Spleen (tissue), 11 donors: ENCODE measurements around the gene ADAMTS12. TPM values are rescaled to one million over a fixed set of nuclear protein-coding genes. Genes with fewer than 3 reads are reported as not detected.

ENCODE experiments used
- DNase-seq: peaks from one replicate; pipeline ENCODE4 v3.0.0-alpha.2; 2020
- H3K27ac ChIP-seq, 8 donors: fragments of 200-600 bp; sonication (generic) in 7 of 8; 1 replicate in 4 of 8; 2 replicates in 4 of 8; pipeline versions ENCODE4 v1.5.0 to v1.8.0; 2016 to 2021; ENCODE audit warnings: inconsistent platforms in 4 of 8, mild to moderate bottlenecking in 4 of 8, moderate library complexity in 1 of 8
- H3K27me3 ChIP-seq, 7 donors: fragments of 200-600 bp; sonication (generic) in 6 of 7; replicated peaks in 1 of 7; 1 replicate in 4 of 7; 2 replicates in 3 of 7; pipeline versions ENCODE4 v1.5.0 to v1.8.0; 2016 to 2021; ENCODE audit warnings: inconsistent platforms in 3 of 7, mild to moderate bottlenecking in 1 of 7
- H3K36me3 ChIP-seq, 6 donors: fragments of 200-600 bp; sonication (generic) in 5 of 6; 1 replicate in 4 of 6; 2 replicates in 2 of 6; pipeline versions ENCODE4 v1.5.0 to v1.8.0; 2016 to 2021; ENCODE audit warnings: inconsistent platforms in 2 of 6
- H3K4me1 ChIP-seq, 6 donors: fragments of 200-600 bp; sonication (generic) in 5 of 6; 1 replicate in 3 of 6; 2 replicates in 3 of 6; pipeline versions ENCODE4 v1.5.0 to v1.8.0; 2016 to 2021; ENCODE audit warnings: inconsistent platforms in 3 of 6
- H3K4me3 ChIP-seq, 8 donors: fragments of 200-600 bp; sonication (generic) in 7 of 8; 1 replicate in 4 of 8; 2 replicates in 4 of 8; pipeline versions ENCODE4 v1.5.0 to v1.8.0; 2016 to 2021; ENCODE audit warnings: inconsistent platforms in 4 of 8, mild to moderate bottlenecking in 4 of 8, moderate library complexity in 2 of 8
- H3K9me3 ChIP-seq, 8 donors: fragments of 200-600 bp; sonication (generic) in 7 of 8; 1 replicate in 4 of 8; 2 replicates in 4 of 8; pipeline versions ENCODE4 v1.5.0 to v1.8.0; 2016 to 2021; ENCODE audit warnings: inconsistent platforms in 4 of 8
- POLR2A ChIP-seq, 3 donors: fragments of 450-650 bp; IDR thresholded peaks; one replicate each; pipeline ENCODE4 v1.5.1; 2017; ENCODE audit warnings: antibody characterized with exemption in 3 of 3, mild to moderate bottlenecking in 1 of 3
- POLR2AphosphoS5 ChIP-seq, 3 donors: sonication (generic); formaldehyde crosslinking; IDR thresholded peaks; one replicate each; pipeline ENCODE4 v1.5.1; 2017; ENCODE audit warnings: antibody characterized with exemption in 3 of 3
- WGBS, 5 donors: extraction: QIAGEN DNeasy Blood & Tissue Kit in 3 of 5; methylation state at CpG; one replicate each; pipeline versions ENCODE4 v1.1.5 to v1.1.7; 2013 to 2018; 5-methylcytosine and 5-hydroxymethylcytosine counted together
- intact Hi-C: fragments of 100-400 bp; cut with DNase I; formaldehyde crosslinking; loops from one replicate; pipeline ENCODE4 v1.15.0; 2023; ENCODE audit warnings: low total_unique reads
- polyA plus RNA-seq, 3 donors: library from polyadenylated mRNA; stranded (reverse); fragments of 200-250 nt; gene quantifications; one replicate each; pipeline ENCODE4 v1.2.1, GENCODE V29; 2013
- total RNA-seq, 7 donors: library from RNA; depleted of rRNA in 3 of 7; stranded (reverse); fragments of >200 nt in 3 of 7; fragmentation: NEBNext Ultra II Directional in 4 of 7; extraction: Animal tissue kit (Norgen Biotek cat#: 25700) in 4 of 7; gene quantifications; one replicate each; pipeline versions ENCODE4 v1.1.0 to v1.2.1, GENCODE V29; 2016 to 2021
- TF ChIP-seq, protein P1 (sequence below), 11 experiments: fragments of 200-600 bp in 7 of 11; fragments of 450-650 bp in 4 of 11; sonication (generic) in 4 of 11; IDR thresholded peaks in 8 of 11; conservative IDR thresholded peaks in 3 of 11; 1 replicate in 7 of 11; 2 replicates in 4 of 11; pipeline versions ENCODE4 v1.4.0 to v1.8.0; 2016 to 2021; ENCODE audit warnings: antibody characterized with exemption in 11 of 11, inconsistent platforms in 4 of 11, mild to moderate bottlenecking in 1 of 11
- donor health status: healthy with polysubstance abuse.
- donor health status: DM: no; HTN: no; CAD: no; lungs with moderate emphysema.
- donor health status: DM: no; HTN: no; CAD: no.
- donor health status: Bipolar disorder and iron deficiency.
- donor health status: healthy.
- donor health status: DM: no; HTN: no; CAD: no.
- donor health status: DM: yes; HTN: yes; CAD: no.

Gene ADAMTS12
- total and polyA plus RNA-seq, 10 donors = 0.07 to 4.3 (median 1.4) TPM

DNA sequence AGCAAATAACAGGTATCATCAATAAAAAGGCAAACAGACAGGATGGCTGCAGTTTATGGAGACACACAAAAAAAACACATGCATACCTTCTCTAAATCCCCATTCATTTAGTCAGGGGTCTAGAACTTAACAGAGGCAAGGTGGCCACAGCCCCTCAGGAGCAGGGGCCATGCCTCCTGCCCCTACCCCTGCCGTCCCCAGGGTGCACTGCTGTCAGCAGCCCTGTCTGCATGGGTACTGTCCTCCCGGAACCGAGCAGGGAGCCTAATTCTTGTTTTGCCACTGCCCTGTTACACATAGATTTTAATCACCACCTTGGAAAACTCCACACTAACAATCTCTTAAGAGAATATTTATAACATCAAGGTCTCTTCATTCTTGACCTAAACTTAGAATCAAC lies 39.0 kb downstream of the ADAMTS12 start:
- intact Hi-C loops = no loop called here
- Histone ChIP-seq H3K9me3 (no peaks in the 10 kb centered on the region), H3K27ac (no peak overlapping the region), H3K4me1 (peaks cover 0 to 8% (median 0%) of the 10 kb centered on the region in 6 donors), H3K36me3 (no peaks in the 10 kb centered on the region), H3K4me3 (no peak overlapping the region), H3K27me3 (no peaks in the 10 kb centered on the region)
- WGBS, 5 donors = 75 to 93% (median 81%) methylated on average over 3 of the region's 3 CpGs
- TF ChIP-seq, protein P1, sequence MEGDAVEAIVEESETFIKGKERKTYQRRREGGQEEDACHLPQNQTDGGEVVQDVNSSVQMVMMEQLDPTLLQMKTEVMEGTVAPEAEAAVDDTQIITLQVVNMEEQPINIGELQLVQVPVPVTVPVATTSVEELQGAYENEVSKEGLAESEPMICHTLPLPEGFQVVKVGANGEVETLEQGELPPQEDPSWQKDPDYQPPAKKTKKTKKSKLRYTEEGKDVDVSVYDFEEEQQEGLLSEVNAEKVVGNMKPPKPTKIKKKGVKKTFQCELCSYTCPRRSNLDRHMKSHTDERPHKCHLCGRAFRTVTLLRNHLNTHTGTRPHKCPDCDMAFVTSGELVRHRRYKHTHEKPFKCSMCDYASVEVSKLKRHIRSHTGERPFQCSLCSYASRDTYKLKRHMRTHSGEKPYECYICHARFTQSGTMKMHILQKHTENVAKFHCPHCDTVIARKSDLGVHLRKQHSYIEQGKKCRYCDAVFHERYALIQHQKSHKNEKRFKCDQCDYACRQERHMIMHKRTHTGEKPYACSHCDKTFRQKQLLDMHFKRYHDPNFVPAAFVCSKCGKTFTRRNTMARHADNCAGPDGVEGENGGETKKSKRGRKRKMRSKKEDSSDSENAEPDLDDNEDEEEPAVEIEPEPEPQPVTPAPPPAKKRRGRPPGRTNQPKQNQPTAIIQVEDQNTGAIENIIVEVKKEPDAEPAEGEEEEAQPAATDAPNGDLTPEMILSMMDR (IDR thresholded peaks at IDR 0.05 in 8 of 11, conservative IDR thresholded peaks at IDR 0.05 in 3 of 11) = no peak
- TF ChIP-seq POLR2AphosphoS5 (IDR thresholded peaks at IDR 0.05) (no peak), POLR2A (IDR thresholded peaks at IDR 0.05) (no peak)
- no peak for DNase-seq

DNA sequence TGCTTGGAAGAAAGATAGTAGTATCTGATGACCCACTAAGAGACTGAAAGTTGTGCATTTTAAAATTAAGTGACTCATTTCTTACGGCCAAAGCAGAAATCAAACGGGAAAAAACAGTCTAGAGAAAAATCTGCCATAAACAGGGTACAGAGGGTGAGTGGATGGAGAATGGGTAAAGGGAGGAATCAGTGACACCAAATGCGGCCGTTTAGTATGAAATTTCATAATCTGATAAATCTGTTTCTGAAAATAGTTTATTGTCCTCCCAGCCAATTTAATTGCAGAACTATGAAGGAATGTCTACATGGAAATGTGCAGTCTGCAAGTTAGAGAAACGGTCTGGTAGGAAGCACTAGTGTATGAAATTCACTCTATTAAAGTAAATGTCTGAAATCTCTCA lies 39.5 kb downstream of the ADAMTS12 start:
- intact Hi-C loops = no loop called here
- Histone ChIP-seq H3K9me3 (no peaks in the 10 kb centered on the region), H3K4me3 (no peak overlapping the region), H3K27ac (no peak overlapping the region), H3K36me3 (no peaks in the 10 kb centered on the region), H3K4me1 (peaks cover 0 to 8% (median 0%) of the 10 kb centered on the region in 6 donors), H3K27me3 (no peaks in the 10 kb centered on the region)
- DNase-seq = no peak
- 71 to 82% (median 77%) methylated on average over 5 of the region's 5 CpGs for WGBS, 5 donors
- TF ChIP-seq POLR2A (IDR thresholded peaks at IDR 0.05) = no peak
- TF ChIP-seq POLR2AphosphoS5 (IDR thresholded peaks at IDR 0.05) = no peak
- TF ChIP-seq, protein P1 (IDR thresholded peaks at IDR 0.05 in 8 of 11, conservative IDR thresholded peaks at IDR 0.05 in 3 of 11) = no peak

DNA sequence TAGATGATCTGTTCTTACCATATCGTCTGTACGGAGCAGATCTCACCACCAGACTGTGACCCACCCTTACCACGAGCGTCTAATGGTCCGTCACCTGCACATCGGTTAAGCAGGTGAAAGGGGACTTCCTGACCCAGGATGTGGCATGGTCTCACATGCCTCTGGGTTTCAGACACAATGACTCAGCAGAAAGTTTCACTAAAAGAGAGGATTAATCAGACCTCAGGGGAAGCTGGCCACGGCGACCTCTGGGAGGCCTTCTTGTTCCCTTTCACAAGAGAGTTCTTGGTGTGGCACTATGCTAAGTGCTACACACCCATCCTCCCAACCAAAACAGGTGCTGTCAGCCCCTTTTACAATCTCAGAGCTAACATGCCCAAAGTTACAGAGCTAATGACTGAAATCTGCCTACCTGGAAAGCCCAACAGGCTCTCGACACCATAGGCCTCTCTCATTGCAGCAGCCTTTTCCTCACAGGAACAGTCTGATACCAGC lies 41.6 kb downstream of the ADAMTS12 start:
- H3K4me1 ChIP-seq = peaks cover 0 to 8% (median 0%) of the 10 kb centered on the region in 6 donors
- H3K9me3 ChIP-seq = peaks cover 0 to 1% (median 0%) of the 10 kb centered on the region in 8 donors
- no peak for DNase-seq
- 30 to 40% (median 35%) methylated on average over 9 of the region's 9 CpGs for WGBS, 5 donors
- H3K4me3 ChIP-seq = no peak overlapping the region
- H3K27ac ChIP-seq = no peak overlapping the region
- no peaks in the 10 kb centered on the region for H3K27me3 ChIP-seq
- intact Hi-C loops = no loop called here
- no peaks in the 10 kb centered on the region for H3K36me3 ChIP-seq
- TF ChIP-seq POLR2A (IDR thresholded peaks at IDR 0.05) (no peak), POLR2AphosphoS5 (IDR thresholded peaks at IDR 0.05) (no peak)
- TF ChIP-seq, protein P1 (IDR thresholded peaks at IDR 0.05 in 8 of 11, conservative IDR thresholded peaks at IDR 0.05 in 3 of 11) = no peak

DNA sequence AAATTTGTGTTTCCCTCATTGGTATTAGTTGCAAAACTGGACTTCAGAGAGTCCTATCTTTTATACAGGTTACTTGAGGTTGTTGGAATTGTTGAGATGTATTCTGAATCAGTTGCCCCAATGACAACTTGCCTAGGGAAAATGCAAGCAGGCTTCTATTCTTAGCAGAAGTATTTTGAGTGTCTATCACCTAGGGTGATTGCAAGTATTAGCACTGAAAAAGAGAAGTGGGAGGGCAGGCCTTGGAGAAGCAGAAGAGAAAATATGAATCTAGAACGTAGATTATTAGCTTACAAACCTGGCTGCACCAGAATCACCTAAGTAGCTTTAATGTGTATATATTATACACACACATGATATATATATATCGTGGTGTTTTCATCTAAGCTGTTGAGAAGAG lies 43.2 kb downstream of the ADAMTS12 start:
- no peaks in the 10 kb centered on the region for H3K36me3 ChIP-seq
- no peaks in the 10 kb centered on the region for H3K27me3 ChIP-seq
- no peak overlapping the region for H3K4me3 ChIP-seq
- intact Hi-C loops = no loop called here
- no peak for DNase-seq
- H3K4me1 ChIP-seq = peaks cover 0 to 8% (median 0%) of the 10 kb centered on the region in 6 donors
- WGBS, 5 donors = 74 to 86% (median 76%) methylated on average over 2 of the region's 2 CpGs
- H3K9me3 ChIP-seq = peaks cover 0 to 17% (median 6%) of the 10 kb centered on the region in 8 donors
- no peak overlapping the region for H3K27ac ChIP-seq
- TF ChIP-seq, protein P1 (IDR thresholded peaks at IDR 0.05 in 8 of 11, conservative IDR thresholded peaks at IDR 0.05 in 3 of 11) = no peak
- TF ChIP-seq POLR2A (IDR thresholded peaks at IDR 0.05) = no peak
- TF ChIP-seq POLR2AphosphoS5 (IDR thresholded peaks at IDR 0.05) = no peak
